Stomach smooth muscle (tissue), 2 donors: ENCODE data around the gene SRSF10.
"Not testable (repeated sequence)": the region's sequence is repeated elsewhere in the genome, so short reads cannot be mapped to it uniquely, and the experiment has no call there.

Experiments used
- H3K27ac ChIP-seq: one replicate; pipeline ENCODE4 v1.7.0; 2013; ENCODE audit warnings: mild to moderate bottlenecking, low read length, inconsistent platforms
- H3K27me3 ChIP-seq, 2 donors: one replicate each; pipeline ENCODE4 v1.7.0; 2013; ENCODE audit warnings: low read length in 2 of 2; ENCODE audit not compliant: insufficient read depth in 2 of 2, control insufficient read depth in 1 of 2
- H3K36me3 ChIP-seq, 2 donors: one replicate each; pipeline ENCODE4 v1.7.0; 2013; ENCODE audit warnings: low read length in 2 of 2; ENCODE audit not compliant: control insufficient read depth in 2 of 2, insufficient read depth in 2 of 2
- H3K4me1 ChIP-seq: one replicate; pipeline ENCODE4 v1.7.0; 2013; ENCODE audit warnings: low read length; ENCODE audit not compliant: control insufficient read depth, insufficient read depth
- H3K4me3 ChIP-seq, 2 donors: one replicate each; pipeline ENCODE4 v1.7.0; 2013; ENCODE audit warnings: low read length in 2 of 2
- H3K9ac ChIP-seq, 2 donors: one replicate each; pipeline ENCODE4 v1.7.0; 2013; ENCODE audit warnings: low read length in 2 of 2, mild to moderate bottlenecking in 1 of 2
- H3K9me3 ChIP-seq, 2 donors: one replicate each; pipeline ENCODE4 v1.7.0; 2013; ENCODE audit warnings: low read length in 2 of 2; ENCODE audit not compliant: control insufficient read depth in 2 of 2
- donor health status: healthy.
- donor health status: Pancreatic carcinoma.

Gene SRSF10

DNA sequence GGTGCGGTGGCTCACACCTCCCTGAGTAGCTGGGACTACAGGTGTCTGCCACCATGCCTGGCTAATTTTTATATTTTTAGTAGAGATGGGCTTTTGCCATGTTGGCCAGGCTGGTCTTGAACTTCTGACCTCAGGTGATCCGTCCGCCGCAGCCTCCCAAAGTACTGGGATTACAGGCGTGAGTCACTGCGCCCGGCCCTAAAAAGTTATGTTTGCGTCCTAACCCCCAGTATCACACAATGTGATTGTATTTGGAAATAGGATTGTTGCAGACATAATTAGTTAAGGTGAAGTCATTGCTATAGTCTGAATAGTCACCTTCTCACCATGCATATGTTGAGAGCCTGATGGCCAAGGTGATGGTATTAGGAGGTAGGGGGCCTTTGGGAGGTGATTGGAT lies 32.8 kb upstream of the SRSF10 start:
- H3K27me3 ChIP-seq, H3K9me3 ChIP-seq, H3K36me3 ChIP-seq, H3K9ac ChIP-seq, H3K27ac ChIP-seq, H3K4me3 ChIP-seq: not testable (repeated sequence)
- H3K4me1 ChIP-seq, result peaks cover 10% of the 10 kb centered on the region

DNA sequence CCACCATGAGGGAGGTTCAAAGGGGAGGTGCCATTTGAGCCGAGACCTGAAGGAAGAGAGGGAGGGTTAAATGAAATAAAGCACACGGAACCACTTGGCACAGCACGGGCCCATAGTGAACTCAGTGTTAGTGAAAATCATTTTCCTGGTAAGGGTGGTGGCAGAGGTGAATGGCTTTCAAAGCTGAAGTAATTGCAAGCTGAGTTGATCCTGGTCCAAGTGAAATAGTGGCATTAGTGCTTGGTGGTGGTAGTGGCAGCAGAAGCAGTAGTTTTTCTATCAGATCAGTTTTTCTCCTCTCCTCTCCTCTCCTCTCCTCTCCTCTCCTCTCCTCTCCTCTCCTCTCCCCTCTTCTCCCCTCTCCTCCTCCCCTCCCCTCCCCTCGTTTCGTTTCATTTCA lies 30.5 kb upstream of the SRSF10 start:
- no peak overlapping the region for H3K4me3 ChIP-seq
- no peaks in the 10 kb centered on the region for H3K27me3 ChIP-seq
- H3K36me3 ChIP-seq, result no peaks in the 10 kb centered on the region
- H3K4me1 ChIP-seq, result no peaks in the 10 kb centered on the region
- no peak overlapping the region for H3K9ac ChIP-seq
- no peaks in the 10 kb centered on the region for H3K9me3 ChIP-seq
- H3K27ac ChIP-seq, result no peak overlapping the region

DNA sequence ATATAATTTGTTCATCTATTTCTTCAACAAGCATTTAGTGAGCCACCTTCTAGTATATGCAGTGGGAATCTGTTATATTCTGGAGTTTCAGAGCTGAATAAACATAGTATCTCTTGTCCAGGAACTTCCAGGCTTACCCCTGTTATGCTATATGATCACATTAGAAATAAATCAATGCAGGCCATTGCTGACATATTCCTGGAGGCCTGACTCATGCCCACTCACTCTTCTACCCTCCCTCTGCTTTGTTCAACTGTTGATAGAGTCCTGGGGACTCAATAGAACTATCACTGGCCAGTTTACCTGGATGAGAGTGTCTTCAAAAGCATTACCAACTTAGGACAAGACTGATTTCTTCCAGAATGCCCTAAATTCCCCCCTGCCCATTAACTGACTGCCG lies 29.3 kb upstream of the SRSF10 start:
- no peak overlapping the region for H3K27ac ChIP-seq

DNA sequence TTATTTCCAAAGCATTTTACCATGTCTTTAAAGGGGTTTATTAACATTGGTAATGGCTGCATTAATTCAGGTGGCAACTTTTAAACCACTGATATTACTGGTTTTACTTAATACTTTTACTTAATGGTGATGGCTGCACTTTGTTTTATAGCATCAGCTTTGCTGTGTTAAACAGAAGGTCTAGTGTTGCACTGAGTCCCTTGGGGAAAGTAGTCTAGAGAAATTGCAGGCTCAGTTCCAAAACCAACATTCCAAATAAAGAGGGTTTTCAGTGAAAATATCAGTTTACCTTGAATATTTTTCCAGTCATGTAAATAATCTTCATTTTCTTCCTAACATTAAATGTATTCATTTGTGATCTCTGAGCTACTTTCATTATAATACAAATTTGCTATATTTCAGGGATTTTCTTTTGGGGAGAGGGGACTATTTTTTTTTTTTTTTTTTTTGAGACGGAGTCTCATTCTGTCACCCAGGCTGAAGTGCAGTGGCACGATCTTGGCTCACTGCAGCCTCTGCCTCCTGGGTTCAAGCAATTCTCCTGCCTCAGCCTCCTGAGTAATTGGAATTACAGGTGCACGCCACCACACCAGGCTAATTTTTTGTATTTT lies 28.6 kb upstream of the SRSF10 start:
- not testable (repeated sequence) for H3K4me3 ChIP-seq, H3K27ac ChIP-seq, H3K4me1 ChIP-seq, H3K9ac ChIP-seq, H3K36me3 ChIP-seq, H3K9me3 ChIP-seq, H3K27me3 ChIP-seq

More for the DNA sequence above, 29.3 kb upstream of the SRSF10 start:
- Histone ChIP-seq H3K27me3 (no peaks in the 10 kb centered on the region), H3K4me1 (no peaks in the 10 kb centered on the region), H3K36me3 (no peaks in the 10 kb centered on the region), H3K4me3 (no peak overlapping the region), H3K9me3 (no peaks in the 10 kb centered on the region), H3K9ac (no peak overlapping the region)

DNA sequence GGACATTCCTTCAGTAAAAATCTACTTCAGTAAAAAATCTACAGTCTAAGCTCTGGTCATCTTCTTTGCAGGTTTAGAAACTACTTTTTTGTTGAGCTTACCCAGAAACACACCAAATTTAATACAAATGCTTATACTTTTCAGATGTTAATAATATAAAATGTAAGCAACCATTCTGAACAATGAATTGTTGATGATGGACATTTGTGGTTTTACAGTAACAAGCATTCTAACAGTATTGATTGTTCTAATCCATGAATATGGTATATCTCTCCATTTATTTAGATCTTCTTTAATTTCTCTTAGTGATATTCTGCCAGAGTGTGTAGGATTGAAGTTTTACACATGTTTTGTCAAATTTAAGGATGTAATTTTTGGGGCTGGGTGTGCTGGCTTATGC lies 27.0 kb upstream of the SRSF10 start:
- Histone ChIP-seq H3K9me3 (no peaks in the 10 kb centered on the region), H3K4me3 (no peak overlapping the region), H3K9ac (no peak overlapping the region), H3K36me3 (no peaks in the 10 kb centered on the region), H3K27me3 (no peaks in the 10 kb centered on the region), H3K4me1 (no peaks in the 10 kb centered on the region), H3K27ac (no peak overlapping the region)

DNA sequence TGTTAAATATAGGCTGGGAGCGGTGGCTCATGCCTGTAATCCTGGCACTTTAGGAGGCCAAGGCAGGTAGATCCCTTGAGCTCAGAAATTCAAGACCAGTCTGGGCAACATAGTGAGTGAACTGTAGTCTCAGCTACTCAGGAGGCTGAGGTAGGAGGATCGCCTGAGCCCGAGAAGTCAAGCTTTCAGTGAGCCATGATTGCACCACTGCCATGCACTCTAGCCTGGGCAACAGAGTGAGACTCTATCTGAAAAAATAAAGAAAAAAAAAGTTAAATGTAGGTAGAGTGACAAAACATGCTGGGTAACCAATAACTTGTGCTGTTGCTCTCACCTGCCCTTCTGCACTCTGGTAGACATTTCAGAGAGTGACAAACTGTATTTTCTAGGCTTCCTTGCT lies 25.0 kb upstream of the SRSF10 start:
- no peaks in the 10 kb centered on the region for H3K36me3 ChIP-seq
- H3K27ac ChIP-seq, result no peak overlapping the region
- no peak overlapping the region for H3K9ac ChIP-seq
- no peaks in the 10 kb centered on the region for H3K9me3 ChIP-seq
- H3K27me3 ChIP-seq, result no peaks in the 10 kb centered on the region
- H3K4me1 ChIP-seq, result no peaks in the 10 kb centered on the region
- H3K4me3 ChIP-seq, result no peak overlapping the region

DNA sequence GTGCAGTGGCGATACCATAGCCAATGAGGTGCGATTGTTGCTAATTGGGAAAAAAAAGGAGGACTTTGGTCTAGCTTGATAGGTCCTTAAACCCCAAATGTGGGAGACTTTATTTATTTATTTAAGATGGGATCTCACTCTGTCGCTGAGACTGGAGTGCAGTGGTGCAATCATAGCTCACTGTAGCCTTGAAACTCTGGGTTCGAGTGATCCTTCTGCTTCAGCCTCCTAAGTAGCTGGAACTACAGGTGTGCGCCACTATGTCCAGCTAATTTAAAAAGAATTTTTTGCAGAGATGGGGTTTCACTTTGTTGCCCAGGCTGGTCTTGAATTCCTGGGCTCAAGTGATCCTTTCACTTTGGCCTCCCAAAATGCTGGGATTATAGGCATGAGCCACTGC lies 24.0 kb upstream of the SRSF10 start:
- Histone ChIP-seq H3K27me3 (no peaks in the 10 kb centered on the region), H3K9ac (no peak overlapping the region), H3K4me3 (no peak overlapping the region), H3K9me3 (no peaks in the 10 kb centered on the region), H3K36me3 (no peaks in the 10 kb centered on the region), H3K4me1 (no peaks in the 10 kb centered on the region), H3K27ac (no peak overlapping the region)

DNA sequence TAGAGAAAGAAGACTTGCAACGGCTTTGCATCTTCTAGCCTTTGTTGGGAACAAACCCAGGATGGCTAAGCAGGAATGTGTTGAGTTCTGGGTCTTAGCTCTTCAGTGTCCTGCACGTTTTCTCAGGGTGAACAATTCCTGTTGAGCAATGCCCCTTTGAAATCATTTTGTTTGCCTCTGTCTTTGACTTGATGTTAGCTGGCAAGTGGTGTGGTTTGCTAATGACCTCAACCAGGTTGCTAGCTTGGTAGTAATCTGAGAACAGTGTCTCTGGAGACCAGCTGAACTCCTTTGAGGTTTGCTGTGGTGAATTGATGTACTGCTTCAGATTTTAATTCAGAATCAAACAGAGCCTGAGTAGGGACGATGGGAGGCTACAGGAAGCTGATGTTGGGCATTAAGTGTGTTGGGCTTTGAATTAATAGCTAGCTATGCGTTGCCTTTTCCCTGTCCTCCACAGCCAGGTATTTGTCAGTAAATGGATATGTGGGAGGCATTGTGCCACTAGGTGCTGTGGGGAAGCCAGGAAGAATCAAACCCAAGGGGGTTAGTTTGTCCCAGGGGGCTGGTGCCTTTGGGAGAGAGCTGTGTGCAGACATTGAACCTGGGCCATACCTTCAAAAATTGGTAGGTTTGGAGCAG lies 23.3 kb upstream of the SRSF10 start:
- Histone ChIP-seq H3K27me3 (no peaks in the 10 kb centered on the region), H3K4me1 (no peaks in the 10 kb centered on the region)

DNA sequence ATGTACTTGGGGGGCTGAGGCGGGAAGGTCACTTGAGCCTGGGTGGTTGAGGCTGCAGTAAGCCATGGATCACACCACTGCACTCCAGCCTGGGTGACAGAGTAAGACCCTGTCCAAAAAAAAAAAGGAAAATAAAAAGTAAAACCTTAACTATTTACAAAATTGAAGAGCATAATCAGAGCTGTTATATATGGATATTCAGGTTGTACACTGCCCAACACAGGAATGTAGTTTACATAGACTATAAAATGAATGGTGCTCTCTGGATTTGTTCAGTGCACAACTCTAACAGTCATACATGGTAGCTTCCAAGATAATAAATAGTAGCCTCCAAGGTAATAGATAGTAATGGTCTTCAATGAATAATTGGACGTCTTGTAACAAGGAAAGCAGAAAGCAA lies 22.6 kb upstream of the SRSF10 start:
- Histone ChIP-seq H3K27ac (no peak overlapping the region), H3K36me3 (no peaks in the 10 kb centered on the region), H3K9me3 (no peaks in the 10 kb centered on the region), H3K4me1 (no peaks in the 10 kb centered on the region), H3K27me3 (no peaks in the 10 kb centered on the region), H3K9ac (no peak overlapping the region), H3K4me3 (no peak overlapping the region)

More for the DNA sequence above, 23.3 kb upstream of the SRSF10 start:
- Histone ChIP-seq H3K4me3 (no peak overlapping the region), H3K36me3 (no peaks in the 10 kb centered on the region), H3K27ac (no peak overlapping the region), H3K9ac (no peak overlapping the region), H3K9me3 (no peaks in the 10 kb centered on the region)

DNA sequence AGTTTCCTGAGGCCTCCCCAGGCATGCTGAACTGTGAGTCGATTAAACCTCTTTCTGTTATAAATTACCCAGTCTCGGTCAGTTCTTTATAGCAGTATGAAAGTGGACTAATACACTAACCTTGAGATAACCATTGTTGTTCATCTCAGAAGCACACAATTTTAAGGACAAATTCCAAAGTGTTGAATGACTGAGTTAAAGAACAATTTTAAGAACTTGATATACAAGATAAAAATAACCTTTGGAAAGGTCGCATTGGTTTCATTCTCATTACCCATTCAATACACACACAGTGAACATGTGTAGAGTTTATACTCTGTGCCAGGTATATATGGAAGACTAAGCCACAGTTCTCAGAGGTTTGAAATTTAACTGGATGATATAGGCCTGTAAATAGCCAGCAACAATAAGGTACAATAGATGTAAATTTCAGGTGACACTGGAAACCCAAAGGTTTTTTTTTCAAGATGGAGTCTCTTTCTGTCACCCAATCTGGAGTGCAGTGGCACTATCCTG lies 19.1 kb upstream of the SRSF10 start:
- Histone ChIP-seq H3K27ac (no peak overlapping the region), H3K36me3 (no peaks in the 10 kb centered on the region), H3K9me3 (no peaks in the 10 kb centered on the region), H3K27me3 (no peaks in the 10 kb centered on the region), H3K9ac (no peak overlapping the region), H3K4me3 (no peak overlapping the region), H3K4me1 (no peaks in the 10 kb centered on the region)

DNA sequence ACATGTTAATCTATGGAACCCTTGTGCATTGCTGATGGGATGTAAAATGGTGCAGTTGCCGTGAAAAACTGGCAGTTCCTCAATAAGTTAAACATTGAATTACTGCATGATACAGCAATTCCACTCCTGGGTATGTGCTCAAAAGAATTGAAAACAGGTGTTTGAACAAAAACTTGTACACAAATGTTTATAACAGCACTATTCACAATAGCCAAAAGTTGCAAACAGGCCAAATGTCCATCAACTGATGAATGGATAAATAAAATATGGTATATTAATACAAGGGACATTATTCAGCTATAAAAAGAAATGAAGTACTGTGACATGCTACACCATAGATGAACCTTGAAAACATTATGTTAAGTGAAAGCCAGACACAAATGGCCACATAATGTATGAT lies 17.7 kb upstream of the SRSF10 start:
- Histone ChIP-seq H3K9ac (no peak overlapping the region), H3K4me3 (no peak overlapping the region), H3K36me3 (no peaks in the 10 kb centered on the region), H3K9me3 (no peaks in the 10 kb centered on the region), H3K27ac (no peak overlapping the region), H3K4me1 (no peaks in the 10 kb centered on the region), H3K27me3 (no peaks in the 10 kb centered on the region)
